Liver (tissue), 3 donors: ENCODE results near the gene RNF144A.

Source experiments
- CTCF ChIP-seq: fragments of 150-350 bp; IDR thresholded peaks from 2 replicates; pipeline ENCODE4 v1.5.1; 2017; ENCODE audit warnings: improper control_type of control experiment, low read depth, low read length; ENCODE audit not compliant: missing input control
- EGR1 ChIP-seq, 2 donors: IDR thresholded peaks; 2 replicates each; pipeline ENCODE4 v1.6.1; 2016 to 2018; ENCODE audit warnings: antibody characterized with exemption in 2 of 2, low read depth in 2 of 2
- donor health status: healthy.
- donor health status: healthy.

DNA sequence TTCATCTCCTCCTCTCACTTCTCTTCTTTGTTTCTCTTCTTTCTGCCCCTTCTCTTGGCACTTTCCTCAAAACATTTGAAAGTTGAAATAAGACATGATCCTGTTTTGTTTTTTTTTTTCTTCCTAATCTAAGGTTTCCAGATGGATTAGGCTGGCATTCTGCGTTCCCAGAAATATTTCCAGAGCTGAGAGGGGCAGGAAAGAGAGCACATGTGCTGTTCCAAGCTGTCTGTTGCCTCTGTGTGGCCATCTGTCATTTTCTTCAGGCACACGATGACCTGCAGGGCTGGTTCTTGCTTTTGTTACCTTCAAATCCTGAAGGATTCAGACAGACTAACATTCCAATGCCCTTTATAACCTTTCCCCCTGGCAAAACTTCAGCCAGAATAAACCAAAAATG is 142.9 kb downstream of the RNF144A start:
- no peak for TF ChIP-seq CTCF
- TF ChIP-seq EGR1 (IDR thresholded peaks at IDR 0.05; ENCODE audit: low read depth in 2 of 2), result no peak
